GM13977 (cell line): ENCODE results near the gene RPRD1A.
"Not testable (repeated sequence)": the region's sequence is repeated elsewhere in the genome, so short reads cannot be mapped to it uniquely, and the experiment has no call there.

Source experiments
- DNase-seq: peaks from one replicate; pipeline ENCODE4 v3.0.0; 2012; ENCODE audit warnings: low spot score
- CTCF ChIP-seq: IDR thresholded peaks from 2 replicates; pipeline ENCODE4 v1.5.1; 2012; ENCODE audit warnings: mild to moderate bottlenecking, control low read depth; ENCODE audit not compliant: insufficient read depth; ENCODE audit errors: extremely low read depth, missing control alignments
- in situ Hi-C: fragments of 300-500 bp; cut with MboI; formaldehyde crosslinking; loops from one replicate; pipeline ENCODE4 v1.12.0; 2022; ENCODE audit warnings: low sequenced_read_pairs, low pct_unique_long_range_greater_than_20kb, mixed read lengths, inconsistent platforms; ENCODE audit not compliant: unreplicated experiment

The RPRD1A gene

GRCh38 chr18:36083729-36084128 is 16.4 kb upstream of the RPRD1A start:
- DNase-seq = no peak
- in situ Hi-C loops = no loop called here
- TF ChIP-seq CTCF = no peak

GRCh38 chr18:36081118-36081517 is 13.8 kb upstream of the RPRD1A start:
- in situ Hi-C loops, DNase-seq: not testable (repeated sequence)

- TF ChIP-seq CTCF = no peak
- DNase-seq = no peak
- in situ Hi-C loops = no loop called here
These were observed 11.6 kb upstream of the RPRD1A start for GRCh38 chr18:36078751-36079529.

GRCh38 chr18:36077764-36078163 is 10.4 kb upstream of the RPRD1A start:
- DNase-seq, in situ Hi-C loops: not testable (repeated sequence)

GRCh38 chr18:36075862-36076587 is 8.7 kb upstream of the RPRD1A start:
- DNase-seq = no peak
- in situ Hi-C loops = no loop called here
- no peak for TF ChIP-seq CTCF

GRCh38 chr18:36074435-36074834 is 7.1 kb upstream of the RPRD1A start:
- TF ChIP-seq CTCF = no peak
- in situ Hi-C loops = no loop called here
- DNase-seq = no peak

GRCh38 chr18:36073676-36074075 is 6.3 kb upstream of the RPRD1A start:
- no peak for DNase-seq
- TF ChIP-seq CTCF = no peak
- in situ Hi-C loops = no loop called here

GRCh38 chr18:36072406-36072805 is 5.0 kb upstream of the RPRD1A start:
- DNase-seq, in situ Hi-C loops: not testable (repeated sequence)
